Tibial nerve (tissue), 4 donors: Measurements from ENCODE around the gene NEK4. TPM values are rescaled to one million over a fixed set of nuclear protein-coding genes. Genes with fewer than 3 reads are reported as not detected.

ENCODE experiments used
- DNase-seq, 2 donors: peaks; one replicate each; pipeline ENCODE4 v3.0.0-alpha.2; 2019; ENCODE audit warnings: low spot score in 2 of 2
- H3K27ac ChIP-seq, 4 donors: fragments of 200-600 bp; sonication (generic) in 3 of 4; one replicate each; pipeline ENCODE4 v1.5.1; 2017 to 2019; ENCODE audit warnings: mild to moderate bottlenecking in 1 of 4
- H3K27me3 ChIP-seq, 2 donors: fragments of 200-600 bp; sonication (generic) in 1 of 2; one replicate each; pipeline versions ENCODE4 v1.5.1 to v1.6.0; 2017 to 2019
- H3K36me3 ChIP-seq, 3 donors: fragments of 200-600 bp; sonication (generic); one replicate each; pipeline ENCODE4 v1.5.1; 2018 to 2019
- H3K4me1 ChIP-seq, 4 donors: fragments of 200-600 bp; sonication (generic) in 3 of 4; one replicate each; pipeline ENCODE4 v1.5.1; 2017 to 2019
- H3K4me3 ChIP-seq, 4 donors: fragments of 200-600 bp; sonication (generic) in 3 of 4; one replicate each; pipeline ENCODE4 v1.5.1; 2017 to 2019; ENCODE audit warnings: mild to moderate bottlenecking in 1 of 4, moderate library complexity in 1 of 4
- H3K9me3 ChIP-seq, 4 donors: fragments of 200-600 bp; sonication (generic) in 3 of 4; one replicate each; pipeline ENCODE4 v1.5.1; 2017 to 2019
- CTCF ChIP-seq, 5 experiments: fragments of 200-600 bp in 3 of 5; fragments of 450-650 bp in 2 of 5; sonication (generic) in 3 of 5; IDR thresholded peaks; one replicate each; pipeline ENCODE4 v1.5.1; 2016 to 2019; ENCODE audit warnings: antibody characterized with exemption in 5 of 5, mild to moderate bottlenecking in 3 of 5, moderate library complexity in 2 of 5
- EP300 ChIP-seq, 2 donors: sonication (generic); formaldehyde crosslinking; IDR thresholded peaks; one replicate each; pipeline ENCODE4 v1.6.1; 2017; ENCODE audit warnings: antibody characterized with exemption in 2 of 2, mild to moderate bottlenecking in 1 of 2
- POLR2A ChIP-seq, 2 donors: fragments of 450-650 bp; IDR thresholded peaks; one replicate each; pipeline ENCODE4 v1.6.1; 2017; ENCODE audit warnings: antibody characterized with exemption in 2 of 2, mild to moderate bottlenecking in 2 of 2, moderate library complexity in 2 of 2
- WGBS, 2 donors: methylation state at CpG; one replicate each; pipeline ENCODE4 v1.1.5; 2018; 5-methylcytosine and 5-hydroxymethylcytosine counted together
- total RNA-seq, 4 donors: library from RNA; depleted of rRNA; stranded (reverse); fragments of >200 nt; gene quantifications; one replicate each; pipeline ENCODE4 v1.1.0, GENCODE V29; 2016

Gene NEK4
- total RNA-seq, 4 donors from 2014 or later, result 19.2 to 26.7 (median 20.5) TPM

DNA sequence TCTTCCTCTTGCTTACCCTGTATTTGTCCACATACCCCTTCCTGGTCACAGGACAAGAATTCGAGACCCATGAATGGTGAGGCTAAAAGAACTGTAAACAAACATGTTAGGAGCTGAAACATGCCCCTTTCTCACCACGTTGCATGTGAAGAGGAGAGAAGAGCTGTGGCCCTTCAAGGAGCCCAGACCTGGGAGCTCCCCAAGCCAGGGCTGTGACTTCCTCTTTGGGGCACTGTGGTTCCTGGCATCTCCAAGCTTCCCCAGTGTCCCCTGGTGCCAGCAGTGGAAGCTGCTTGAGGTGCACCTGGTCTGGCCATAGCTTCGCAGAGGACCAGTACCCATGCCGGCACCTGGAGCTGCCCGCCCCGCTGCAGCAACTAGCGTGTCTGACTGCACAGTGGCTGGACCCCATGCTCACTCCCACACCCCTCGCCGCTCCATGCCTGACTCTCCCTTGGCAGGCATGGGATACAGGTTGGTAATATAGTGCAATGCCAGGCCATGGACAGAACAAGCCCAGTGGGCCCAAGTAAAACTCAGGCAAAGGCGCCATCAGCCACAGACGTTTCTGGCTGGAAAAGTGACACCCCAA is 54.9 kb downstream of the NEK4 start:
- Histone ChIP-seq H3K27ac (no peak overlapping the region), H3K36me3 (peaks cover 0 to 49% (median 0%) of the 10 kb centered on the region in 3 donors), H3K4me1 (peaks cover 0 to 11% (median 0%) of the 10 kb centered on the region in 4 donors), H3K4me3 (no peak overlapping the region), H3K27me3 (no peaks in the 10 kb centered on the region), H3K9me3 (peaks cover 0 to 12% (median 3%) of the 10 kb centered on the region in 4 donors)
- no peak for DNase-seq
- WGBS, 2 donors, result 82 to 99% methylated on average over 6 to 11 of the region's 11 CpGs
- TF ChIP-seq CTCF (IDR thresholded peaks at IDR 0.05), result no peak
- no peak for TF ChIP-seq POLR2A (IDR thresholded peaks at IDR 0.05)
- no peak for TF ChIP-seq EP300 (IDR thresholded peaks at IDR 0.05)

- peaks cover 0 to 50% (median 0%) of the 10 kb centered on the region in 3 donors for H3K36me3 ChIP-seq
- no peak overlapping the region for H3K27ac ChIP-seq
- H3K9me3 ChIP-seq, result peaks cover 0 to 4% (median under 1%) of the 10 kb centered on the region in 4 donors
- TF ChIP-seq CTCF (IDR thresholded peaks at IDR 0.05), result no peak
- no peak for TF ChIP-seq EP300 (IDR thresholded peaks at IDR 0.05)
- no peak for TF ChIP-seq POLR2A (IDR thresholded peaks at IDR 0.05)
- no peak overlapping the region for H3K4me3 ChIP-seq
- peaks cover 0 to 11% (median 0%) of the 10 kb centered on the region in 4 donors for H3K4me1 ChIP-seq
- 44 to 51% methylated on average over 24 to 38 of the region's 39 CpGs for WGBS, 2 donors
- no peaks in the 10 kb centered on the region for H3K27me3 ChIP-seq
- DNase-seq, result no peak
Measured at GRCh38 chr3:52714335-52715302, 56.1 kb downstream of the NEK4 start.

DNA sequence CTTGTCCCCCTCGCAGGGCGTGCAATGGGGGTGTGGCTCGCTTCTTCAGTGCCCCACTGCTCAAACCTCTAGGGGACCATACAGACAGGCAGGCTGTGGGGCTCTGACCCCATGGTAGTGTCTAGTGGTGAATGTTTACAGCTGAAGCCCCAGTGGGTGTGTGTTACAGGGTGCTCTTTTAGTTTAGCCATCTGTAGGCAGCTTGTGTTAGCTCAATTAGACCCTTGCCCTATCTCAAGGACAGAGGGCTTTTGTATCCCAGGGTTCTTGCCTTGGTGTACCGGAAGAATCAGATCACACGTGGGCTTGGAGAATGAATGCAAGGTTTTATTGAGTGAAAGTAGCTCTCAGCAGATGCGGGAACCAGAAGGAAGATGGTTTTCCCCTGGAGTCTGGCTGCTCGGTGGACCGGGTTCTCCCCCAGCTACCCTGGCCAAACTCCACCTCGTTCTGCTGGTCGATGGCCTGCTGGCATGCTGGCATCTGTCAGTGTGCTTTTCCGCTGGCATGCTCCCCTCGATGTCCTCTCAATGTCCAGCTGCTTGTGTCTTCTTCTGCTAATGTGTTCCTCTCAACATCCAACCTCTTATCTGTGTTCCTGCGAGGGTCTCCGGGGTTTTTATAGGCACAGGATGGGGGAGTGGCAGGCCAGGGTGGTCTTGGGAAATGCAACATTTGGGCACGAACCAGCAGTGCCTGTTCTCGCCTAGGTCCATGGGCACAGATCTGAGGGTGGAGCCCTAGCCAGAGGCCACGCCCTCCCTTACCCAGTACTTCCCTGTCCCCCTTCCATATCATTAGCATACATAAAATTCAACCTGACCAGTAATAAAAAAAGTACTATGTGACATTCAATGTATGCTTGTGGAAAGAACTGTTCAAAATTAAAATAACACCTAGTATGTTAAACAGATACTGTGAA is 58.2 kb downstream of the NEK4 start:
- DNase-seq, result no peak
- peaks cover 0 to 22% (median 3%) of the 10 kb centered on the region in 4 donors for H3K4me1 ChIP-seq
- peak overlapping the region in 1 of 4 donors; percentile 70 for H3K27ac ChIP-seq
- H3K27me3 ChIP-seq, result no peaks in the 10 kb centered on the region
- no peaks in the 10 kb centered on the region for H3K9me3 ChIP-seq
- no peak overlapping the region for H3K4me3 ChIP-seq
- WGBS, 2 donors, result 67 to 69% methylated on average over 17 of the region's 17 CpGs
- TF ChIP-seq CTCF (IDR thresholded peaks at IDR 0.05) (no peak), EP300 (IDR thresholded peaks at IDR 0.05) (no peak), POLR2A (IDR thresholded peaks at IDR 0.05) (no peak)
- H3K36me3 ChIP-seq, result peaks cover 0 to 57% (median 2%) of the 10 kb centered on the region in 3 donors

- H3K4me1 ChIP-seq, result peaks cover 0 to 34% (median 14%) of the 10 kb centered on the region in 4 donors
- no peaks in the 10 kb centered on the region for H3K9me3 ChIP-seq
- H3K27me3 ChIP-seq, result no peaks in the 10 kb centered on the region
- H3K36me3 ChIP-seq, result peaks cover 0 to 50% (median 2%) of the 10 kb centered on the region in 3 donors
- TF ChIP-seq POLR2A (IDR thresholded peaks at IDR 0.05) (no peak), EP300 (IDR thresholded peaks at IDR 0.05) (no peak), CTCF (IDR thresholded peaks at IDR 0.05) (no peak)
- no peak for DNase-seq
- 86 to 90% methylated on average over 2 of the region's 2 CpGs for WGBS, 2 donors
- H3K4me3 ChIP-seq, result no peak overlapping the region
- no peak overlapping the region for H3K27ac ChIP-seq
Measured at GRCh38 chr3:52710512-52710911, 60.2 kb downstream of the NEK4 start.
